GM23248 (cell line): ENCODE results near the gene NUDT4. TPM values are rescaled to one million over a fixed set of nuclear protein-coding genes. Genes with fewer than 3 reads are reported as not detected.
A peak's percentile ranks its signal among the peaks of the same experiment; 100 is the strongest.

Source experiments
- DNase-seq: peaks from one replicate; pipeline ENCODE4 v3.0.0-alpha.2; 2015
- H2AFZ ChIP-seq: fragments of 200-600 bp; sonication (generic); 2 replicates; pipeline ENCODE4 v1.6.1; 2016; ENCODE audit warnings: antibody characterized with exemption
- H3F3A ChIP-seq: fragments of 200-600 bp; sonication (generic); 2 replicates; pipeline ENCODE4 v1.6.1; 2016; ENCODE audit warnings: mild to moderate bottlenecking, antibody characterized with exemption, mixed run types; ENCODE audit not compliant: insufficient read depth
- H3K27ac ChIP-seq: fragments of 200-600 bp; sonication (generic); 2 replicates; pipeline ENCODE4 v1.5.1; 2016; ENCODE audit warnings: mild to moderate bottlenecking
- H3K27me3 ChIP-seq: fragments of 200-600 bp; sonication (generic); replicated peaks from 2 replicates; pipeline ENCODE4 v1.6.1; 2016; ENCODE audit warnings: mild to moderate bottlenecking; ENCODE audit not compliant: insufficient read depth
- H3K36me3 ChIP-seq: fragments of 200-600 bp; sonication (generic); 2 replicates; pipeline ENCODE4 v1.6.1; 2016; ENCODE audit warnings: low read depth, mild to moderate bottlenecking
- H3K4me1 ChIP-seq: fragments of 200-600 bp; sonication (generic); 2 replicates; pipeline ENCODE4 v1.6.1; 2016; ENCODE audit warnings: mild to moderate bottlenecking; ENCODE audit not compliant: insufficient read depth
- H3K4me2 ChIP-seq: fragments of 200-600 bp; sonication (generic); one replicate; pipeline ENCODE4 v1.6.1; 2016; ENCODE audit warnings: mild to moderate bottlenecking; ENCODE audit not compliant: unreplicated experiment
- H3K4me3 ChIP-seq: fragments of 200-600 bp; sonication (generic); 2 replicates; pipeline ENCODE4 v1.5.1; 2016; ENCODE audit warnings: mild to moderate bottlenecking
- H3K79me2 ChIP-seq: fragments of 200-600 bp; sonication (generic); 2 replicates; pipeline ENCODE4 v1.6.1; 2016; ENCODE audit warnings: mild to moderate bottlenecking; ENCODE audit not compliant: insufficient read depth
- H3K9ac ChIP-seq: fragments of 200-600 bp; sonication (generic); 2 replicates; pipeline ENCODE4 v1.6.1; 2016; ENCODE audit warnings: mild to moderate bottlenecking
- H3K9me2 ChIP-seq: fragments of 200-600 bp; sonication (generic); 2 replicates; pipeline ENCODE4 v1.6.1; 2016; ENCODE audit warnings: mixed run types, mild to moderate bottlenecking, moderate library complexity; ENCODE audit not compliant: insufficient read depth
- H3K9me3 ChIP-seq: fragments of 200-600 bp; sonication (generic); one replicate; pipeline ENCODE4 v1.6.1; 2017; ENCODE audit warnings: low read depth
- H4K20me1 ChIP-seq: fragments of 200-600 bp; sonication (generic); 2 replicates; pipeline ENCODE4 v1.6.0; 2016; ENCODE audit not compliant: insufficient read depth
- EZH2 ChIP-seq: fragments of 200-600 bp; sonication (generic); IDR thresholded peaks from 2 replicates; pipeline ENCODE4 v1.6.1; 2018; ENCODE audit warnings: antibody characterized with exemption, mild to moderate bottlenecking; ENCODE audit not compliant: insufficient read depth, poor library complexity, severe bottlenecking
- EZH2phosphoT487 ChIP-seq: fragments of 200-600 bp; sonication (generic); IDR thresholded peaks from 2 replicates; pipeline ENCODE4 v1.6.1; 2018; ENCODE audit warnings: antibody characterized with exemption, moderate library complexity, mild to moderate bottlenecking, low read depth; ENCODE audit not compliant: insufficient read depth
- WGBS, 2 experiments: methylation state at CpG; one replicate each; pipeline ENCODE4 v1.1.6; 2015 to 2017; ENCODE audit warnings: low lambda C conversion rate in 2 of 2, low coverage in 1 of 2; ENCODE audit errors: missing lambda C conversion rate in 2 of 2; 5-methylcytosine and 5-hydroxymethylcytosine counted together
- in situ Hi-C: fragments of 300-500 bp; cut with MboI; formaldehyde crosslinking; loops from 2 replicates; pipeline ENCODE4 v1.15.0; 2020
- polyA plus RNA-seq: library from polyadenylated mRNA; unstranded; fragments of >200 nt; fragmentation: Nextera tagmentation; extraction: Ambion mirVana; gene quantifications from 2 replicates; pipeline ENCODE4 v1.2.1, GENCODE V29; 2016
- total RNA-seq: library from RNA; depleted of rRNA; stranded (reverse); fragments of >200 nt; shearing (Covaris generic); gene quantifications from 2 replicates; pipeline ENCODE4 v1.2.3, GENCODE V29; 2014

NUDT4 gene
- total and polyA plus RNA-seq, 2 experiments from 2014 or later = 37.2 to 47.8 TPM

DNA sequence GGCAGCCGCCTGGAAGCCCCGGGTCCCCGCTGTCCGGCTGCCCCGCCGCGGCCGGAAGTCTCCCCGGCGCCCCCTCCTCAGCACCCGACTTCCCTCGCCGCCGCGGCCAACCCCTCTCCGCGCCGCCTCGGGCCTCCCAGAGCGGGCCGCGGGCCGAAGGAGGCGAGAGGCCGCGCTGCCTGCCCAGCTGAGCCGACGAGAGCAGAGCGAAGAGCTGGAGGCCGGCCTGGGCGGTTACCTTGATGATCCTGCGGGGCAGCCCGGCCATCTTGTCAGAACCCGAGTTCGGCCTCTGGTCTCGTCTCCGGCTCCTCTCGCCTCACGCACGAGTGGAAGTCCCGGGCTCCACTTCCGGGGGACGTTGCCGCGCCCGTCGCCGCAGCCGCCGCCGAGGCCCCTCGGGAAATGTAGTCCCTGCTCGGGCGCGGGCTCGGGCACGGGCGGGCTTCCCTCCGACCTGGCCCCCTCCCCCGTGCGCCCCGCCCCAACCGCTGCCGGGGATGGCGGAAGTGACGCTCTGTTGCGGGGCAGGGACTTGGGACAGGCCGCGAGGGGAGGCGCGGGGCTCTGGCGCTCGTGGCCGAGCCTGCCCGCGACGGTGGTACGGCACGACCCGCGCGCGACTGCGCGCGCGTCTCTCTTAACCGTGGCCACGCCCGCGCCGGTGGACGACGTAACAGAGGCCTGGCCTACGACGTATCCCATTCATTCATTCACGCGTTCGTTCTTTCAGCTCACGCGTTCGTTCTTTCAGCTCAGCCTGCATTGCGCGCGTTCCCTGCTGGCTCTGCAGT, 64.1 kb downstream of the NUDT4 start, which contains the start of gene UBE2N:
Gene UBE2N (minus strand): TSS at position 331 of the 794 bp plus-strand sequence. CDS start 63 bp downstream, at position 268.
- H3K9me3 ChIP-seq = no peaks in the 10 kb centered on the region
- in situ Hi-C loops = no loop called here
- WGBS, 2 experiments = 0 to 1% methylated on average over 74 to 92 of the region's 105 CpGs
- no peaks in the 10 kb centered on the region for H3K9me2 ChIP-seq
- peak within 1 kb of the TSS; percentile 92 for H3K27ac ChIP-seq
- TF ChIP-seq EZH2 (no peak), EZH2phosphoT487 (no peak)
- peak within 1 kb of the TSS; percentile 98 for H3K4me2 ChIP-seq
- H3F3A ChIP-seq = peaks cover 11% of the 10 kb centered on the region
- peaks cover 48% of the 10 kb centered on the region for H3K79me2 ChIP-seq
- no peaks in the 10 kb centered on the region for H3K36me3 ChIP-seq
- DNase-seq = peak; percentile 98
- peaks cover 25% of the 10 kb centered on the region for H3K4me1 ChIP-seq
- H3K4me3 ChIP-seq = peak within 1 kb of the TSS; percentile 92
- peaks cover 29% of the 10 kb centered on the region; the same call in 1 of the 2 replicates for H4K20me1 ChIP-seq
- peak within 1 kb of the TSS; percentile 98 for H2AFZ ChIP-seq
- no peaks in the 10 kb centered on the region for H3K27me3 ChIP-seq
- H3K9ac ChIP-seq = peak within 1 kb of the TSS; percentile 95

DNA sequence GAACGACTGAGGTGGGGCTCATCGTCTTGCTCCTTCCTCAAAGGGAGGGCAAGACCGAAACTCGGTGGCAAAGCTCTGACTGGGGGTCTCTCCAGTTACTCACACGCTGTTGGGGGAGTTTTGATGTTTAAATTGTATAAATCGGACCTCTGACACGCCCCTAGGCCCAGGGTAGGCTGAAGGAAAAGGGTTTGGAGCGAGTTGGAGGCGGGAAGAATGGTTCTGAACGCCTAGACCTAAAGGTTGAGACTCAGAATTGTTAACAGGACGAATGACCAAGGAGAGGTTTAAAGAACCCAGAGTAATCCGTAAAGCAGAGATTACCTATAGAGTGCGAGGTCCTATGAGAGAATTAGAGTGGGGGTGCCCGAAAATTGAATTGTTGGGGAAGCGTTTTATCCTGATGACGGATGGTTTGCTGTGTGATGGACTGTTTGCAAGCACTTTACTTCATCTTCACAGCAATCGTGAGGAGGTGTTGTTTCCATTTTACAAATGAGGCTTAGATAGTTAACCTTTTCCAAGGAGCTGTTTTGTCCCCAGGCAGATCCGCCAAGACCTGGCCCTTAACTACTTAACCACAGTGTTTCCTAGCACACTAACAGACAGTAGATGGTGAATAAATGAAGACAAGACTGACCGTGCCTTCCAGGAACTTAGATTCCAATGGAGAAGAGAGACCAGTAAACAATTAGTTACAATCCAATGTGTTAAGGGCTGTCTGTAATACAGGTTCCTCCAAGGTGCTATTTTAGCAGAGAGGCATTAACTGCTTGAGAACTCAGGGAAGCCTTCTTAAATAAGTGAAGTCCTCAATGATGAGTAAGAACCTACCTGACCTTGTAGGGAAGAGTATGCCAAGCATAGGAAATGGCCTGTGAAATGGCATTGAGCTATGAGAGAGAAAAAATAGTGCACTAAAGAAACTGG, 65.0 kb downstream of the NUDT4 start:
- Histone ChIP-seq H3K9me3 (no peaks in the 10 kb centered on the region), H3K4me1 (peaks cover 25% of the 10 kb centered on the region), H3K4me2 (peak overlapping the region; percentile 98), H3K27me3 (no peaks in the 10 kb centered on the region), H3F3A (peaks cover 11% of the 10 kb centered on the region), H3K36me3 (no peaks in the 10 kb centered on the region), H3K4me3 (peak overlapping the region; percentile 92), H3K79me2 (peaks cover 40% of the 10 kb centered on the region), H3K9me2 (no peaks in the 10 kb centered on the region), H2AFZ (peak overlapping the region; percentile 98), H3K27ac (peak overlapping the region; percentile 92), H4K20me1 (peaks cover 24% of the 10 kb centered on the region; the same call in 1 of the 2 replicates), H3K9ac (peak overlapping the region; percentile 95)
- in situ Hi-C loops = no loop called here
- no peak for TF ChIP-seq EZH2
- no peak for TF ChIP-seq EZH2phosphoT487
- peak; percentile 31 for DNase-seq
- 3 to 5% methylated on average over 19 of the region's 19 CpGs for WGBS, 2 experiments

DNA sequence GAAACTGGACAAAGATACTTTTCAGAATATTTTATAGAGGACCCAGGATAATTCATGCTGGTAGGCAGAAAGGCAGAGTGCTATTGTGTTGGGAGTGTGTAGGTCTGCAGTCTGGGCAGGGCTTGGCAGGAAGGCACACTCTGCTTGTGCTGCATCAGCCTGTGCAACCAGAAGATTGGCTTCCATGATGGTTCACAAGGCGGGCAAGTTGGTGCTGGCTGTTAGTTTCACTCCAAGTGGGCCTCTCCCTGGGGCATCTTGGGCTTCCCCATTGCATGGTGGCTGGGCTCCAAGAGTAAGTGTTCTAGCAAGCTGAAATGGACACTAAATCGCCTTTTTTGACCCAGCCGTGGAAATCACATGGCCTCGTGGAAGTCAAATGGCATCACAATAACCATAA, 65.9 kb downstream of the NUDT4 start:
- H3K4me2 ChIP-seq = no peak overlapping the region
- no peak overlapping the region for H3K4me3 ChIP-seq
- H3K27ac ChIP-seq = no peak overlapping the region
- peak overlapping the region; percentile 98; the same call in 1 of the 2 replicates for H2AFZ ChIP-seq
- H3K79me2 ChIP-seq = peaks cover 31% of the 10 kb centered on the region
- WGBS, 2 experiments = 95 to 99% methylated on average over 4 of the region's 4 CpGs
- peaks cover 19% of the 10 kb centered on the region; the same call in 1 of the 2 replicates for H4K20me1 ChIP-seq
- in situ Hi-C loops = no loop called here
- TF ChIP-seq EZH2phosphoT487 (no peak), EZH2 (no peak)
- H3K9me2 ChIP-seq = no peaks in the 10 kb centered on the region
- no peak for DNase-seq
- no peak overlapping the region for H3K9ac ChIP-seq
- H3K36me3 ChIP-seq = no peaks in the 10 kb centered on the region
- peaks cover 11% of the 10 kb centered on the region for H3F3A ChIP-seq
- no peaks in the 10 kb centered on the region for H3K27me3 ChIP-seq
- peaks cover 23% of the 10 kb centered on the region for H3K4me1 ChIP-seq
- H3K9me3 ChIP-seq = no peaks in the 10 kb centered on the region
